ENCODE data around the gene CLMN. TPM values are rescaled to one million over a fixed set of nuclear protein-coding genes. Genes with fewer than 3 reads are reported as not detected.

The CLMN gene
- total RNA-seq, 1 experiment from 2014 or later, result 8.6 TPM

DNA sequence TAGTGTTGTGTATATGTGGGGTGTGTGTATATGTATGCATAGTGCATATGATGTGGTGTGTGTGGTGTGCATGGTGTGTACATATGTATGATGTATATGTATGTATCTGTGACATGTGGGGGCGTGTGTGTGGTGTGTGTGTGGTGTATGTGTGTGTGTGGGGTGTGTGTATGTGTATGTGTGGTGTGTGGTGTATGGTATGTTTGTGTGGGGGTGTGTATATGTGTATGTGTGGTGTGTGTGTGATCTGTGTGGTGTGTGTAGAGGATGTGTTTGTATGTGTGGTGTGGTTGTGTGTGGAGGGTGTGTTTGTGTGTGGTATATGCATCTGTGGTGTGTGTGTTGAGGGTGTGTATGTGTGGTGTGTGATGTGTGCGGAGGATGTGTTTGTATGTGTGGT is 61.6 kb downstream of the CLMN start:
- DNase-seq (ENCODE audit: low spot score), result no peak
- H3K4me3 ChIP-seq (ENCODE audit: low read depth, low read length, poor library complexity, severe bottlenecking), result no peak overlapping the region
- TF ChIP-seq, protein P1, sequence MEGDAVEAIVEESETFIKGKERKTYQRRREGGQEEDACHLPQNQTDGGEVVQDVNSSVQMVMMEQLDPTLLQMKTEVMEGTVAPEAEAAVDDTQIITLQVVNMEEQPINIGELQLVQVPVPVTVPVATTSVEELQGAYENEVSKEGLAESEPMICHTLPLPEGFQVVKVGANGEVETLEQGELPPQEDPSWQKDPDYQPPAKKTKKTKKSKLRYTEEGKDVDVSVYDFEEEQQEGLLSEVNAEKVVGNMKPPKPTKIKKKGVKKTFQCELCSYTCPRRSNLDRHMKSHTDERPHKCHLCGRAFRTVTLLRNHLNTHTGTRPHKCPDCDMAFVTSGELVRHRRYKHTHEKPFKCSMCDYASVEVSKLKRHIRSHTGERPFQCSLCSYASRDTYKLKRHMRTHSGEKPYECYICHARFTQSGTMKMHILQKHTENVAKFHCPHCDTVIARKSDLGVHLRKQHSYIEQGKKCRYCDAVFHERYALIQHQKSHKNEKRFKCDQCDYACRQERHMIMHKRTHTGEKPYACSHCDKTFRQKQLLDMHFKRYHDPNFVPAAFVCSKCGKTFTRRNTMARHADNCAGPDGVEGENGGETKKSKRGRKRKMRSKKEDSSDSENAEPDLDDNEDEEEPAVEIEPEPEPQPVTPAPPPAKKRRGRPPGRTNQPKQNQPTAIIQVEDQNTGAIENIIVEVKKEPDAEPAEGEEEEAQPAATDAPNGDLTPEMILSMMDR (conservative IDR thresholded peaks at IDR 0.05; ENCODE audit: low read depth, low read length), result no peak
- no peak for TF ChIP-seq EZH2 (IDR thresholded peaks at IDR 0.05; ENCODE audit: borderline replicate concordance, low read depth, low read length, poor library complexity, severe bottlenecking)
- no peaks in the 10 kb centered on the region for H3K36me3 ChIP-seq (ENCODE audit: insufficient read depth, low read length, poor library complexity, severe bottlenecking)
- H3K9me3 ChIP-seq (ENCODE audit: low read depth, low read length, poor library complexity, severe bottlenecking), result no peaks in the 10 kb centered on the region
- H3K27me3 ChIP-seq (replicated peaks; ENCODE audit: insufficient read depth, low read depth, low read length, poor library complexity), result no peaks in the 10 kb centered on the region
- intact Hi-C loops (cut with micrococcal nuclease; ENCODE audit: unreplicated experiment), result no loop called here
- BruUV-seq (replicated peaks), result no TSS peak
- peaks cover 85% of the 10 kb centered on the region for H3K4me1 ChIP-seq (ENCODE audit: insufficient read depth, low read length, poor library complexity, severe bottlenecking)
- POLR2A ChIA-PET (ENCODE audit: low non-redundant PET), result no interaction called here
- H3K27ac ChIP-seq (ENCODE audit: low read depth, low read length, poor library complexity, severe bottlenecking), result peak overlapping the region; percentile 84
- CTCF ChIA-PET, result no interaction called here

DNA sequence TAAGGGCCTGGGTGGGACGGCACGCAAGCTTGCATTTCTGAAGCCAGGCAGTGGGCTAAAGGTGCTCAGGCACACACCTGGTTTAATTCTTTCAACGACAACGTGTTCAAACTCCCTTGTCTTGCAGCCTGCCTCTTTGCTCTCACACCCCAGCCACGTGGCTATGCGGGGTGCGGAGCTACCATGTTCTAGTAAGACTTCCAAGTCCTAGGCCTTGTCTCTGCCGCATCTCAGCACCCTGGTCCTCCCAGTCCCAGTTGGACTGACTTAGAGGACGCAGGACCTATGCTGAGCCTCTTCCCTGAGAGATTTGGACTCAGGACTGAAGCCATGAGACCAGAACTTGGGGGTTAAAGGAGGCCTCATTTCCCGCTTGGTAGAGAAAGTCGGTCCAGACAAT is 62.2 kb downstream of the CLMN start:
- H3K4me3 ChIP-seq (ENCODE audit: low read depth, low read length, poor library complexity, severe bottlenecking), result no peak overlapping the region
- no TSS peak for BruUV-seq (replicated peaks)
- POLR2A ChIA-PET (ENCODE audit: low non-redundant PET), result no interaction called here
- no peaks in the 10 kb centered on the region for H3K36me3 ChIP-seq (ENCODE audit: insufficient read depth, low read length, poor library complexity, severe bottlenecking)
- no peak for TF ChIP-seq EZH2 (IDR thresholded peaks at IDR 0.05; ENCODE audit: borderline replicate concordance, low read depth, low read length, poor library complexity, severe bottlenecking)
- TF ChIP-seq, protein P1 (conservative IDR thresholded peaks at IDR 0.05; ENCODE audit: low read depth, low read length), result no peak
- no peaks in the 10 kb centered on the region for H3K9me3 ChIP-seq (ENCODE audit: low read depth, low read length, poor library complexity, severe bottlenecking)
- DNase-seq (ENCODE audit: low spot score), result no peak
- CTCF ChIA-PET, result no interaction called here
- intact Hi-C loops (cut with micrococcal nuclease; ENCODE audit: unreplicated experiment), result no loop called here
- H3K4me1 ChIP-seq (ENCODE audit: insufficient read depth, low read length, poor library complexity, severe bottlenecking), result peaks cover 86% of the 10 kb centered on the region
- H3K27ac ChIP-seq (ENCODE audit: low read depth, low read length, poor library complexity, severe bottlenecking), result peak overlapping the region; percentile 51
- no peaks in the 10 kb centered on the region for H3K27me3 ChIP-seq (replicated peaks; ENCODE audit: insufficient read depth, low read depth, low read length, poor library complexity)

DNA sequence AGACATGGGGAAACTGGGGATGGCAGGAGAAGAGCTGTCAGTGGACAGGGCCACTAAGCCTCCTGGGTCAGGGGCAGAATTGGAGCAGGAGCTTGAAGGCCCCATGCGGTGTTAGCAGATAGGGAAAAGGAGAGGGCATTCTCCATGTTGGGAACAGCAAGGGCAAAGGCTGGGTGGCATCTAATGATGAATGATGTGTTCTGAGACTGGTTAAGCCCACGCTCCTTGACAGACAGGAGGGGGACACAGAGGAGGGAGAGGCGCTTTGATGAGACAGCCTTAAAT is 63.0 kb downstream of the CLMN start:
- peak; percentile 24 for DNase-seq (ENCODE audit: low spot score)
- BruUV-seq (replicated peaks), result no TSS peak
- H3K4me3 ChIP-seq (ENCODE audit: low read depth, low read length, poor library complexity, severe bottlenecking), result no peak overlapping the region
- H3K9me3 ChIP-seq (ENCODE audit: low read depth, low read length, poor library complexity, severe bottlenecking), result no peaks in the 10 kb centered on the region
- POLR2A ChIA-PET (ENCODE audit: low non-redundant PET), result no interaction called here
- CTCF ChIA-PET, result no interaction called here
- intact Hi-C loops (cut with micrococcal nuclease; ENCODE audit: unreplicated experiment), result no loop called here
- H3K27me3 ChIP-seq (replicated peaks; ENCODE audit: insufficient read depth, low read depth, low read length, poor library complexity), result no peaks in the 10 kb centered on the region
- no peak for TF ChIP-seq EZH2 (IDR thresholded peaks at IDR 0.05; ENCODE audit: borderline replicate concordance, low read depth, low read length, poor library complexity, severe bottlenecking)
- TF ChIP-seq, protein P1 (conservative IDR thresholded peaks at IDR 0.05; ENCODE audit: low read depth, low read length), result no peak
- H3K4me1 ChIP-seq (ENCODE audit: insufficient read depth, low read length, poor library complexity, severe bottlenecking), result peaks cover 86% of the 10 kb centered on the region
- peak overlapping the region; percentile 91 for H3K27ac ChIP-seq (ENCODE audit: low read depth, low read length, poor library complexity, severe bottlenecking)
- no peaks in the 10 kb centered on the region for H3K36me3 ChIP-seq (ENCODE audit: insufficient read depth, low read length, poor library complexity, severe bottlenecking)
